H9 (cell line): ENCODE data around the gene DMD. TPM values are rescaled to one million over a fixed set of nuclear protein-coding genes. Genes with fewer than 3 reads are reported as not detected.

Experiments
- DNase-seq: peaks from one replicate; pipeline ENCODE4 v3.0.0-alpha.2; 2017
- H2AFZ ChIP-seq: one replicate; pipeline ENCODE4 v1.6.1; 2013; ENCODE audit warnings: mild to moderate bottlenecking, low read length, control low read depth, moderate library complexity
- H2AK5ac ChIP-seq: 2 replicates; pipeline ENCODE4 v1.6.1; 2013; ENCODE audit warnings: low read length, control low read depth, mixed read lengths; ENCODE audit not compliant: insufficient read length
- H2BK120ac ChIP-seq: one replicate; pipeline ENCODE4 v1.6.1; 2013; ENCODE audit warnings: low read depth, mild to moderate bottlenecking, low read length, control low read depth, inconsistent platforms; ENCODE audit not compliant: poor library complexity, severe bottlenecking
- H2BK12ac ChIP-seq: 2 replicates; pipeline ENCODE4 v1.6.1; 2013; ENCODE audit warnings: low read length, control low read depth, mixed read lengths, low read depth; ENCODE audit not compliant: insufficient read length
- H2BK15ac ChIP-seq: 2 replicates; pipeline ENCODE4 v1.6.1; 2013; ENCODE audit warnings: low read depth, low read length, control low read depth
- H2BK20ac ChIP-seq: one replicate; pipeline ENCODE4 v1.6.1; 2013; ENCODE audit warnings: low read depth, mild to moderate bottlenecking, low read length, control low read depth, inconsistent platforms; ENCODE audit not compliant: poor library complexity, severe bottlenecking
- H2BK5ac ChIP-seq: 2 replicates; pipeline ENCODE4 v1.6.1; 2013; ENCODE audit warnings: low read length, control low read depth, mixed read lengths; ENCODE audit not compliant: insufficient read length
- H3K14ac ChIP-seq: 2 replicates; pipeline ENCODE4 v1.6.1; 2013; ENCODE audit warnings: low read length, control low read depth; ENCODE audit not compliant: insufficient read depth
- H3K18ac ChIP-seq: 2 replicates; pipeline ENCODE4 v1.6.1; 2013; ENCODE audit warnings: low read depth, mild to moderate bottlenecking, mixed read lengths, low read length, control low read depth; ENCODE audit not compliant: insufficient read length
- H3K23ac ChIP-seq: 2 replicates; pipeline ENCODE4 v1.6.1; 2013; ENCODE audit warnings: low read length, control low read depth, mixed read lengths, low read depth; ENCODE audit not compliant: insufficient read length
- H3K23me2 ChIP-seq: 2 replicates; pipeline ENCODE4 v1.6.1; 2013; ENCODE audit warnings: low read depth, mild to moderate bottlenecking, mixed read lengths, low read length, control low read depth; ENCODE audit not compliant: insufficient read length, poor library complexity, severe bottlenecking
- H3K27ac ChIP-seq: 2 replicates; pipeline ENCODE4 v1.5.1; 2013; ENCODE audit warnings: low read length, control low read depth, mixed read lengths, low read depth; ENCODE audit not compliant: insufficient read length
- H3K27me3 ChIP-seq: 2 replicates; pipeline ENCODE4 v1.6.1; 2013; ENCODE audit warnings: low read length, control low read depth, inconsistent platforms; ENCODE audit not compliant: insufficient read depth
- H3K4ac ChIP-seq: 2 replicates; pipeline ENCODE4 v1.6.1; 2013; ENCODE audit warnings: low read depth, mild to moderate bottlenecking, control low read depth, inconsistent platforms, low read length, moderate library complexity
- H3K4me1 ChIP-seq: 2 replicates; pipeline ENCODE4 v1.6.1; 2013; ENCODE audit warnings: low read length, control low read depth, inconsistent platforms; ENCODE audit not compliant: insufficient read depth
- H3K4me2 ChIP-seq: 2 replicates; pipeline ENCODE4 v1.6.1; 2013; ENCODE audit warnings: low read length, control low read depth, mixed read lengths; ENCODE audit not compliant: insufficient read length, insufficient read depth
- H3K56ac ChIP-seq: 2 replicates; pipeline ENCODE4 v1.6.1; 2013; ENCODE audit warnings: low read depth, mild to moderate bottlenecking, mixed read lengths, low read length, control low read depth; ENCODE audit not compliant: insufficient read length
- H3K79me1 ChIP-seq: 2 replicates; pipeline ENCODE4 v1.6.1; 2013; ENCODE audit warnings: low read depth, mild to moderate bottlenecking, moderate library complexity, low read length, control low read depth, inconsistent platforms; ENCODE audit not compliant: insufficient read depth, poor library complexity, severe bottlenecking
- H3K79me2 ChIP-seq: 2 replicates; pipeline ENCODE4 v1.6.1; 2013; ENCODE audit warnings: low read length, control low read depth, inconsistent platforms; ENCODE audit not compliant: insufficient read depth
- H3K9ac ChIP-seq: 2 replicates; pipeline ENCODE4 v1.6.1; 2013; ENCODE audit warnings: low read length, control low read depth, mixed read lengths; ENCODE audit not compliant: insufficient read length; ENCODE audit errors: extremely low read depth
- H3K9me3 ChIP-seq: one replicate; pipeline ENCODE4 v1.6.1; 2013; ENCODE audit warnings: low read depth, low read length, inconsistent platforms; ENCODE audit not compliant: control insufficient read depth
- H3T11ph ChIP-seq: one replicate; pipeline ENCODE4 v1.6.1; 2013; ENCODE audit warnings: mild to moderate bottlenecking, low read length, control low read depth, inconsistent platforms
- H4K20me1 ChIP-seq: one replicate; pipeline ENCODE4 v1.6.1; 2013; ENCODE audit not compliant: control insufficient read depth, insufficient read length, insufficient read depth
- H4K5ac ChIP-seq: 2 replicates; pipeline ENCODE4 v1.6.1; 2013; ENCODE audit warnings: low read depth, mild to moderate bottlenecking, mixed read lengths, low read length, control low read depth; ENCODE audit not compliant: insufficient read length
- H4K8ac ChIP-seq: replicated peaks from 2 replicates; pipeline ENCODE4 v1.6.1; 2013; ENCODE audit warnings: low read length, control low read depth, mixed read lengths, low read depth; ENCODE audit not compliant: insufficient read length
- H4K91ac ChIP-seq: 2 replicates; pipeline ENCODE4 v1.6.1; 2013; ENCODE audit warnings: low read depth, mild to moderate bottlenecking, moderate library complexity, mixed read lengths, low read length, control low read depth; ENCODE audit not compliant: insufficient read length
- H3K27ac Mint-ChIP-seq, 3 experiments: 2 replicates in 2 of 3; 3 replicates in 1 of 3; pipeline ENCODE4 v1.8.0; 2020 to 2021; ENCODE audit warnings: mixed read lengths in 3 of 3, mild to moderate bottlenecking in 1 of 3, moderate library complexity in 1 of 3
- H3K27me3 Mint-ChIP-seq: 2 replicates; pipeline ENCODE4 v1.8.0; 2021; ENCODE audit warnings: low read depth, mild to moderate bottlenecking, moderate library complexity, mixed read lengths
- H3K36me3 Mint-ChIP-seq, 3 experiments: 2 replicates in 2 of 3; 3 replicates in 1 of 3; pipeline ENCODE4 v1.8.0; 2020 to 2021; ENCODE audit warnings: low read depth in 3 of 3, mixed read lengths in 3 of 3; ENCODE audit not compliant: insufficient read depth in 1 of 3
- H3K4me1 Mint-ChIP-seq, 2 experiments: 2 replicates each; pipeline ENCODE4 v1.8.0; 2020; ENCODE audit warnings: mixed read lengths in 2 of 2
- H3K4me3 Mint-ChIP-seq, 2 experiments: 2 replicates in 1 of 2; 3 replicates in 1 of 2; pipeline ENCODE4 v1.8.0; 2020 to 2021; ENCODE audit warnings: mild to moderate bottlenecking in 2 of 2, mixed read lengths in 2 of 2, moderate library complexity in 1 of 2
- H3K9me3 Mint-ChIP-seq, 2 experiments: 2 replicates in 1 of 2; 3 replicates in 1 of 2; pipeline ENCODE4 v1.8.0; 2020; ENCODE audit warnings: mild to moderate bottlenecking in 2 of 2, mixed read lengths in 2 of 2, moderate library complexity in 1 of 2
- WGBS: extraction: QIAGEN DNeasy Blood & Tissue Kit; methylation state at CpG from one replicate; pipeline ENCODE4 v1.1.7; 2013; ENCODE audit warnings: missing lambda C conversion rate, low lambda C conversion rate, mixed read lengths; ENCODE audit not compliant: insufficient read length; ENCODE audit errors: extremely low coverage; 5-methylcytosine and 5-hydroxymethylcytosine counted together
- total RNA-seq: library from RNA; stranded (reverse); gene quantifications from 2 replicates; pipeline ENCODE4 v1.2.1, GENCODE V29; 2021
- TF ChIP-seq, protein P1 (sequence below): fragments of 200-600 bp; sonication (generic); conservative IDR thresholded peaks from 3 replicates; pipeline ENCODE4 v1.8.0; 2021; ENCODE audit warnings: antibody characterized with exemption, mild to moderate bottlenecking

DMD gene
- total RNA-seq, 1 experiment from 2014 or later: 3.8 TPM

DNA sequence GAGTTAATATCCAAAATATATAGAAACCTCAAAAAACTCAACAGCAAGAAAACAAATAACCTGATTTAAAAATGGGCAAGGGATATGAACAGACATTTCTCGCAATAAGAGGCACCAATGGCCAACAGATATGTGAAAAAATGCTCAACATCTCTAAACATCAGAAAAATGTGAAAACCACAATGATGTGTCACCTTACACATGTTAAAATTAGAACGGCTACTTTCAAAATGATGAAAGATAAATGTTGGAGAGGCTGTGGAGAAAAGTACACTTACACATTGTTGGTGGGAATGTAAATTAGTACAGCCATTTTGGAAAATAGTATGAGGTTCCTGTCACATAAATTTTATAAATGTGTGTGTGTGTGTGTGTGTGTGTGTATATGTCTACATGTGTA lies 731.3 kb downstream of the DMD start:
- H3K18ac ChIP-seq: no peak overlapping the region
- no peak overlapping the region for H3K27ac ChIP-seq
- no peak overlapping the region for H3K14ac ChIP-seq
- H2BK15ac ChIP-seq: no peak overlapping the region
- no peak overlapping the region for H4K5ac ChIP-seq
- Mint-ChIP-seq H3K27me3 (no peaks in the 10 kb centered on the region), H3K9me3 (peaks cover 0 to 36% of the 10 kb centered on the region in 2 experiments; a peak in 4 of 5 replicates), H3K27ac (no peak overlapping the region), H3K36me3 (no peaks in the 10 kb centered on the region), H3K4me3 (no peak overlapping the region), H3K4me1 (no peaks in the 10 kb centered on the region)
- no peak overlapping the region for H2BK20ac ChIP-seq
- H3K23ac ChIP-seq: no peak overlapping the region
- no peak overlapping the region for H2BK12ac ChIP-seq
- H4K8ac ChIP-seq: no peak overlapping the region
- no peak overlapping the region for H2AFZ ChIP-seq
- H3K9ac ChIP-seq: no peak overlapping the region
- no peaks in the 10 kb centered on the region for H3K23me2 ChIP-seq
- no peaks in the 10 kb centered on the region for H4K20me1 ChIP-seq
- no peaks in the 10 kb centered on the region for H3K9me3 ChIP-seq
- H2BK120ac ChIP-seq: no peak overlapping the region
- no CpG with 5 or more reads among the region's 2 CpGs for WGBS
- H3K79me2 ChIP-seq: no peaks in the 10 kb centered on the region
- DNase-seq: no peak
- no peak overlapping the region for H2BK5ac ChIP-seq
- H3K4me1 ChIP-seq: no peaks in the 10 kb centered on the region
- no peak overlapping the region for H3T11ph ChIP-seq
- TF ChIP-seq, protein P1, sequence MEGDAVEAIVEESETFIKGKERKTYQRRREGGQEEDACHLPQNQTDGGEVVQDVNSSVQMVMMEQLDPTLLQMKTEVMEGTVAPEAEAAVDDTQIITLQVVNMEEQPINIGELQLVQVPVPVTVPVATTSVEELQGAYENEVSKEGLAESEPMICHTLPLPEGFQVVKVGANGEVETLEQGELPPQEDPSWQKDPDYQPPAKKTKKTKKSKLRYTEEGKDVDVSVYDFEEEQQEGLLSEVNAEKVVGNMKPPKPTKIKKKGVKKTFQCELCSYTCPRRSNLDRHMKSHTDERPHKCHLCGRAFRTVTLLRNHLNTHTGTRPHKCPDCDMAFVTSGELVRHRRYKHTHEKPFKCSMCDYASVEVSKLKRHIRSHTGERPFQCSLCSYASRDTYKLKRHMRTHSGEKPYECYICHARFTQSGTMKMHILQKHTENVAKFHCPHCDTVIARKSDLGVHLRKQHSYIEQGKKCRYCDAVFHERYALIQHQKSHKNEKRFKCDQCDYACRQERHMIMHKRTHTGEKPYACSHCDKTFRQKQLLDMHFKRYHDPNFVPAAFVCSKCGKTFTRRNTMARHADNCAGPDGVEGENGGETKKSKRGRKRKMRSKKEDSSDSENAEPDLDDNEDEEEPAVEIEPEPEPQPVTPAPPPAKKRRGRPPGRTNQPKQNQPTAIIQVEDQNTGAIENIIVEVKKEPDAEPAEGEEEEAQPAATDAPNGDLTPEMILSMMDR: no peak
- H3K4me2 ChIP-seq: no peak overlapping the region
- no peak overlapping the region for H3K56ac ChIP-seq
- no peaks in the 10 kb centered on the region for H3K27me3 ChIP-seq
- no peak overlapping the region for H3K4ac ChIP-seq
- no peak overlapping the region for H4K91ac ChIP-seq
- H3K79me1 ChIP-seq: no peaks in the 10 kb centered on the region
- no peak overlapping the region for H2AK5ac ChIP-seq
